Fibroblast of pulmonary artery (primary cell): ENCODE results near the gene TCFL5.

Experiments used
- DNase-seq: peaks from one replicate; pipeline ENCODE4 v3.0.0-alpha.2; 2010; ENCODE audit warnings: low read depth
- H3K4me3 ChIP-seq: replicated peaks from 2 replicates; pipeline ENCODE4 v1.5.1; 2011; ENCODE audit warnings: low read depth, mild to moderate bottlenecking, control low read depth, low read length, moderate library complexity
- CTCF ChIP-seq: IDR thresholded peaks from 2 replicates; pipeline ENCODE4 v1.5.1; 2011; ENCODE audit warnings: mild to moderate bottlenecking, control low read depth, low read length, inconsistent platforms; ENCODE audit errors: missing control alignments

TCFL5 gene

GRCh38 chr20:62792182-62792939, 69.3 kb downstream of the TCFL5 start:
- no peak for TF ChIP-seq CTCF
- H3K4me3 ChIP-seq, result no peak overlapping the region

DNA sequence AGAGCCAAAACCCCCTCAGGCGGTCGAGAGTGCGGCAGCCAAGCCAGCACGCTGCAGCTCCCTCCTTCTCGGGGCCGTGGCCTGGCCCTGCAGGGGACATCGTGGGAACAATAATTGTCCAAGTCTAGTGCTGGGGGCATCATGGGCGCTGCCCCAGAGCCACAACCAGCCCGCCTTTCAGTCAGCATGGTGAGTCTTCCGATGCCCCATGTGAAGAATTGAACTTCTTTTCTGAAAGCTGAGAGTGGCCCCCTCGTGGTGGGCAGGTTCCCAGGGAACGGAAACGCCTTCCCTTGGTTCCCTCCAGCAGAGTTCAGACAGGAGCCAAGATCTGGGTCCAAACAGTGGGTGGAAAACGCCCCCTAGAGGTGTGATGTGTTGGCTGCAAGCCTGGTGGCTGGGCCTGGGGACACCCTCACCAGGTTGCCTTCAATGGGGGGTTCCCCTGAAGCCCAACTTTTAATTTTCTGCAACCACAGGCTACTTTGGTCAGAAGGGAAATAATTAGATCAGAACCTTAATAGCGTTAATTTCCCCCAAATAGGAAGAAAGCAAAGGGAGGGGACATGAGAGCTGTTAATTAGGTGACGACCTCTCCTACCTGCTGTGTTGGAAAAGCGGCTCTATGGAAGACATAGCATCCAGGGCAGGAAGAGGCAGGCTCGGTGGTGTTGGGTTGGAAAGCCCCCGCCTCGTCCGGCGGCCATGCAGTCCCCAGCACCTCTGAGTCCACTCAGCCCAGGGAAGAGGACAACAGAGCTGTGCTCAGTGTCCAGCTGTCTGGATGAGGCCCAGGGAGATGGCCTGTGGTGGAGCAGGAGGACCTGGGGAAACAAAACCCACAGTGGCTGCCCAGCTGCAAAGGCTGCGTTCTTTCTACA, 70.1 kb downstream of the TCFL5 start:
- DNase-seq, result peak; percentile 94
- no peak overlapping the region for H3K4me3 ChIP-seq
- peak; percentile 98 for TF ChIP-seq CTCF

More at GRCh38 chr20:62792182-62792939, 69.3 kb downstream of the TCFL5 start:
- DNase-seq, result no peak
